ENCODE data around the gene DOCK2. TPM values are rescaled to one million over a fixed set of nuclear protein-coding genes. Genes with fewer than 3 reads are reported as not detected.

The DOCK2 gene
- total RNA-seq, 1 donor from 2014 or later: 6.5 TPM

- Mint-ChIP-seq H3K4me1 (ENCODE audit: unreplicated experiment) (no peaks in the 10 kb centered on the region), H3K36me3 (ENCODE audit: low read depth, unreplicated experiment) (no peaks in the 10 kb centered on the region), H3K27me3 (ENCODE audit: unreplicated experiment) (no peaks in the 10 kb centered on the region), H3K4me3 (ENCODE audit: unreplicated experiment) (no peak overlapping the region), H3K27ac (ENCODE audit: unreplicated experiment) (no peak overlapping the region), H3K9me3 (ENCODE audit: unreplicated experiment) (no peaks in the 10 kb centered on the region)
- DNase-seq (ENCODE audit: low spot score): no peak
- TF ChIP-seq CTCF (IDR thresholded peaks at IDR 0.05; ENCODE audit: unreplicated experiment): no peak
Measured at GRCh38 chr5:169911448-169912212, 274.6 kb downstream of the DOCK2 start.

- H3K27ac Mint-ChIP-seq (ENCODE audit: unreplicated experiment): no peak overlapping the region
- TF ChIP-seq CTCF (IDR thresholded peaks at IDR 0.05; ENCODE audit: unreplicated experiment): no peak
- H3K36me3 Mint-ChIP-seq (ENCODE audit: low read depth, unreplicated experiment): no peaks in the 10 kb centered on the region
- H3K4me3 Mint-ChIP-seq (ENCODE audit: unreplicated experiment): no peak overlapping the region
- H3K27me3 Mint-ChIP-seq (ENCODE audit: unreplicated experiment): no peaks in the 10 kb centered on the region
- no peaks in the 10 kb centered on the region for H3K9me3 Mint-ChIP-seq (ENCODE audit: unreplicated experiment)
- DNase-seq (ENCODE audit: low spot score): no peak
- no peaks in the 10 kb centered on the region for H3K4me1 Mint-ChIP-seq (ENCODE audit: unreplicated experiment)
Measured at GRCh38 chr5:169913479-169913878, 276.4 kb downstream of the DOCK2 start.

- peak; percentile 30 for DNase-seq (ENCODE audit: low spot score)
- Mint-ChIP-seq H3K27me3 (ENCODE audit: unreplicated experiment) (no peaks in the 10 kb centered on the region), H3K36me3 (ENCODE audit: low read depth, unreplicated experiment) (no peaks in the 10 kb centered on the region), H3K9me3 (ENCODE audit: unreplicated experiment) (no peaks in the 10 kb centered on the region), H3K4me3 (ENCODE audit: unreplicated experiment) (no peak overlapping the region), H3K4me1 (ENCODE audit: unreplicated experiment) (no peaks in the 10 kb centered on the region), H3K27ac (ENCODE audit: unreplicated experiment) (no peak overlapping the region)
- no peak for TF ChIP-seq CTCF (IDR thresholded peaks at IDR 0.05; ENCODE audit: unreplicated experiment)
Measured at GRCh38 chr5:169914766-169915165, 277.7 kb downstream of the DOCK2 start.

GRCh38 chr5:169917500-169917899 lies 280.4 kb downstream of the DOCK2 start:
- DNase-seq (ENCODE audit: low spot score): no peak
- Mint-ChIP-seq H3K9me3 (ENCODE audit: unreplicated experiment) (no peaks in the 10 kb centered on the region), H3K27me3 (ENCODE audit: unreplicated experiment) (no peaks in the 10 kb centered on the region), H3K27ac (ENCODE audit: unreplicated experiment) (no peak overlapping the region), H3K4me1 (ENCODE audit: unreplicated experiment) (peaks cover 2% of the 10 kb centered on the region), H3K36me3 (ENCODE audit: low read depth, unreplicated experiment) (no peaks in the 10 kb centered on the region), H3K4me3 (ENCODE audit: unreplicated experiment) (no peak overlapping the region)
- TF ChIP-seq CTCF (IDR thresholded peaks at IDR 0.05; ENCODE audit: unreplicated experiment): no peak

GRCh38 chr5:169918228-169918627 lies 281.2 kb downstream of the DOCK2 start:
- DNase-seq (ENCODE audit: low spot score): no peak
- Mint-ChIP-seq H3K27ac (ENCODE audit: unreplicated experiment) (no peak overlapping the region), H3K9me3 (ENCODE audit: unreplicated experiment) (no peaks in the 10 kb centered on the region), H3K4me1 (ENCODE audit: unreplicated experiment) (peaks cover 2% of the 10 kb centered on the region), H3K36me3 (ENCODE audit: low read depth, unreplicated experiment) (no peaks in the 10 kb centered on the region), H3K4me3 (ENCODE audit: unreplicated experiment) (no peak overlapping the region), H3K27me3 (ENCODE audit: unreplicated experiment) (no peaks in the 10 kb centered on the region)
- TF ChIP-seq CTCF (IDR thresholded peaks at IDR 0.05; ENCODE audit: unreplicated experiment): no peak

Measured in endothelial cell (in vitro differentiated cells).